Cardiac septum (tissue), 1 donor: ENCODE results near the gene SHISAL1. TPM values are rescaled to one million over a fixed set of nuclear protein-coding genes. Genes with fewer than 3 reads are reported as not detected.

Source experiments
- DNase-seq: peaks from one replicate; pipeline ENCODE4 v3.0.0-alpha.2; 2020; ENCODE audit warnings: low spot score
- intact Hi-C: fragments of 100-400 bp; cut with DNase I; formaldehyde crosslinking; loops from one replicate; pipeline ENCODE4 v1.14.0; 2022
- total RNA-seq: library from RNA; stranded (reverse); fragmentation: NEBNext Ultra II Directional; extraction: Animal tissue kit (Norgen Biotek cat#: 25700); gene quantifications from one replicate; pipeline ENCODE4 v1.2.1, GENCODE V29; 2021
- donor health status: DM: no; HTN: no; CAD: no.

SHISAL1 gene
- total RNA-seq, 1 donor from 2014 or later, result 0.70 TPM

- no peak for DNase-seq
- intact Hi-C loops, result no loop called here
These were observed 25.0 kb downstream of the SHISAL1 start for GRCh38 chr22:44287741-44288140.

GRCh38 chr22:44287121-44287693, 25.5 kb downstream of the SHISAL1 start:
- intact Hi-C loops, result no loop called here
- DNase-seq, result no peak

- no peak for DNase-seq
- intact Hi-C loops, result no loop called here
These were observed 26.1 kb downstream of the SHISAL1 start for GRCh38 chr22:44286646-44287045.

- no peak for DNase-seq
These were observed 28.0 kb downstream of the SHISAL1 start for GRCh38 chr22:44284711-44285110.

GRCh38 chr22:44281768-44282637, 30.7 kb downstream of the SHISAL1 start:
- intact Hi-C loops, result no loop called here
- no peak for DNase-seq

More at GRCh38 chr22:44284711-44285110, 28.0 kb downstream of the SHISAL1 start:
- intact Hi-C loops, result no loop called here

- intact Hi-C loops, result no loop called here
- no peak for DNase-seq
These were observed 32.0 kb downstream of the SHISAL1 start for GRCh38 chr22:44280665-44281188.

- intact Hi-C loops, result no loop called here
- no peak for DNase-seq
These were observed 33.7 kb downstream of the SHISAL1 start for GRCh38 chr22:44279069-44279360.

GRCh38 chr22:44278243-44279068, 34.3 kb downstream of the SHISAL1 start:
- intact Hi-C loops, result no loop called here
- no peak for DNase-seq

GRCh38 chr22:44277386-44278135, 35.2 kb downstream of the SHISAL1 start:
- intact Hi-C loops, result no loop called here
- no peak for DNase-seq

- no peak for DNase-seq
- intact Hi-C loops, result no loop called here
These were observed 35.9 kb downstream of the SHISAL1 start for GRCh38 chr22:44276706-44277356.

GRCh38 chr22:44276041-44276440, 36.7 kb downstream of the SHISAL1 start:
- no peak for DNase-seq
- intact Hi-C loops, result no loop called here

- intact Hi-C loops, result no loop called here
- DNase-seq, result no peak
These were observed 37.1 kb downstream of the SHISAL1 start for GRCh38 chr22:44275631-44275995.

- intact Hi-C loops, result no loop called here
- DNase-seq, result no peak
These were observed 37.7 kb downstream of the SHISAL1 start for GRCh38 chr22:44274918-44275630.

GRCh38 chr22:44273175-44273574, 39.6 kb downstream of the SHISAL1 start:
- no peak for DNase-seq
- intact Hi-C loops, result no loop called here

GRCh38 chr22:44272401-44272771, 40.4 kb downstream of the SHISAL1 start:
- DNase-seq, result no peak
- intact Hi-C loops, result no loop called here

GRCh38 chr22:44271732-44272400, 40.9 kb downstream of the SHISAL1 start:
- intact Hi-C loops, result no loop called here
- no peak for DNase-seq

- no peak for DNase-seq
- intact Hi-C loops, result no loop called here
These were observed 41.7 kb downstream of the SHISAL1 start for GRCh38 chr22:44271010-44271500.

- no peak for DNase-seq
- intact Hi-C loops, result no loop called here
These were observed 42.2 kb downstream of the SHISAL1 start for GRCh38 chr22:44270556-44270880.
